NCI-H2029 (cell line): ENCODE measurements around the gene CISTR.

ENCODE experiments used
- DNase-seq: peaks from one replicate; lab custom pipeline; 2025; lab: John Stamatoyannopoulos, UW

The CISTR gene

GRCh38 chr12:53743266-53744129 lies 8.3 kb downstream of the CISTR start:
- peak; percentile 53 for DNase-seq

- no peak for DNase-seq
These were observed 11.7 kb downstream of the CISTR start for GRCh38 chr12:53740130-53740491.

GRCh38 chr12:53739214-53740129 lies 12.3 kb downstream of the CISTR start:
- no peak for DNase-seq

GRCh38 chr12:53738406-53739213 lies 13.2 kb downstream of the CISTR start:
- DNase-seq = no peak

- no peak for DNase-seq
These were observed 13.8 kb downstream of the CISTR start for GRCh38 chr12:53737951-53738405.

GRCh38 chr12:53737093-53737808 lies 14.5 kb downstream of the CISTR start:
- DNase-seq = no peak

- DNase-seq = no peak
These were observed 15.2 kb downstream of the CISTR start for GRCh38 chr12:53736592-53736991.

- DNase-seq = peak; percentile 27
These were observed 16.2 kb downstream of the CISTR start for GRCh38 chr12:53735556-53735955.

GRCh38 chr12:53734425-53734824 lies 17.4 kb downstream of the CISTR start:
- DNase-seq = no peak

- DNase-seq = no peak
These were observed 18.0 kb downstream of the CISTR start for GRCh38 chr12:53733807-53734200.

- no peak for DNase-seq
These were observed 18.6 kb downstream of the CISTR start for GRCh38 chr12:53733051-53733806.

- DNase-seq = no peak
These were observed 22.1 kb downstream of the CISTR start for GRCh38 chr12:53729644-53730043.

GRCh38 chr12:53728206-53728605 lies 23.6 kb downstream of the CISTR start:
- DNase-seq = peak; percentile 29

- DNase-seq = peak; percentile 97
These were observed 24.3 kb downstream of the CISTR start, which contains the start of gene CALCOCO1 for GRCh38 chr12:53727310-53728041. CALCOCO1 (minus strand) TSS chr12:53727452; CDS start chr12:53725242, 2,210 bp downstream.

- DNase-seq = no peak
These were observed 24.9 kb downstream of the CISTR start for GRCh38 chr12:53726946-53727309.

- DNase-seq = no peak
These were observed 25.4 kb downstream of the CISTR start for GRCh38 chr12:53726341-53726740.

GRCh38 chr12:53725824-53726223 lies 26.0 kb downstream of the CISTR start:
- no peak for DNase-seq

GRCh38 chr12:53722450-53723041 lies 29.2 kb downstream of the CISTR start:
- DNase-seq = no peak

- DNase-seq = no peak
These were observed 30.8 kb downstream of the CISTR start for GRCh38 chr12:53720946-53721345.
